ENCODE results near the gene MSANTD1.

GRCh38 chr4:3271131-3271530, 22.2 kb downstream of the MSANTD1 start:
- TF ChIP-seq, protein P1, sequence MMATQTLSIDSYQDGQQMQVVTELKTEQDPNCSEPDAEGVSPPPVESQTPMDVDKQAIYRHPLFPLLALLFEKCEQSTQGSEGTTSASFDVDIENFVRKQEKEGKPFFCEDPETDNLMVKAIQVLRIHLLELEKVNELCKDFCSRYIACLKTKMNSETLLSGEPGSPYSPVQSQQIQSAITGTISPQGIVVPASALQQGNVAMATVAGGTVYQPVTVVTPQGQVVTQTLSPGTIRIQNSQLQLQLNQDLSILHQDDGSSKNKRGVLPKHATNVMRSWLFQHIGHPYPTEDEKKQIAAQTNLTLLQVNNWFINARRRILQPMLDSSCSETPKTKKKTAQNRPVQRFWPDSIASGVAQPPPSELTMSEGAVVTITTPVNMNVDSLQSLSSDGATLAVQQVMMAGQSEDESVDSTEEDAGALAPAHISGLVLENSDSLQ (IDR thresholded peaks at IDR 0.05) = no peak
- TF ChIP-seq FOXM1 (IDR thresholded peaks at IDR 0.05; ENCODE audit: borderline replicate concordance) (no peak), HDGF (IDR thresholded peaks at IDR 0.05; ENCODE audit: borderline replicate concordance) (no peak), SP1 (IDR thresholded peaks at IDR 0.05) (no peak), ARNT (IDR thresholded peaks at IDR 0.05) (no peak), ZNF384 (IDR thresholded peaks at IDR 0.05) (no peak), TARDBP (IDR thresholded peaks at IDR 0.05) (no peak), NFRKB (IDR thresholded peaks at IDR 0.05) (no peak)

All from HEK293T (cell line).